NCI-H2196 treated with DMSO at 0.1 percent for 48 hours (cell line): ENCODE results near the gene TLR5.

Source experiments
- DNase-seq: peaks from one replicate; lab custom pipeline; 2025; ENCODE audit not compliant: unreplicated experiment; lab: John Stamatoyannopoulos, UW

The TLR5 gene

GRCh38 chr1:223075834-223076233 lies 67.2 kb downstream of the TLR5 start:
- no peak for DNase-seq

GRCh38 chr1:223074445-223075300 lies 68.4 kb downstream of the TLR5 start:
- DNase-seq, result no peak

GRCh38 chr1:223068900-223069665 lies 74.0 kb downstream of the TLR5 start:
- no peak for DNase-seq

GRCh38 chr1:223067914-223068313 lies 75.1 kb downstream of the TLR5 start:
- no peak for DNase-seq

GRCh38 chr1:223066415-223066814 lies 76.6 kb downstream of the TLR5 start:
- DNase-seq, result no peak

GRCh38 chr1:223062177-223062576 lies 80.9 kb downstream of the TLR5 start:
- no peak for DNase-seq

GRCh38 chr1:223059526-223059925 lies 83.5 kb downstream of the TLR5 start:
- no peak for DNase-seq
